Daoy (cell line): ENCODE results near the gene SLC15A3. TPM values are rescaled to one million over a fixed set of nuclear protein-coding genes. Genes with fewer than 3 reads are reported as not detected.

Experiments used
- DNase-seq: peaks from one replicate; pipeline ENCODE4 v3.0.0-alpha.2; 2015; ENCODE audit warnings: low read depth
- total RNA-seq: library from RNA; depleted of rRNA; stranded (reverse); fragments of >200 nt; shearing (Covaris generic); gene quantifications from 2 replicates; pipeline ENCODE4 v1.2.3, GENCODE V29; 2014

Gene SLC15A3
- total RNA-seq, 1 experiment from 2014 or later = 3.0 TPM

GRCh38 chr11:60946601-60947264 is 5.2 kb downstream of the SLC15A3 start:
- no peak for DNase-seq

GRCh38 chr11:60945295-60945667 is 6.7 kb downstream of the SLC15A3 start:
- DNase-seq = no peak

GRCh38 chr11:60944490-60945294 is 7.3 kb downstream of the SLC15A3 start:
- no peak for DNase-seq

- DNase-seq = peak; percentile 42
These were observed 8.9 kb downstream of the SLC15A3 start for GRCh38 chr11:60942970-60943565.

GRCh38 chr11:60942219-60942618 is 9.8 kb downstream of the SLC15A3 start:
- DNase-seq = no peak

- DNase-seq = no peak
These were observed 10.4 kb downstream of the SLC15A3 start for GRCh38 chr11:60941371-60942119.

GRCh38 chr11:60939855-60940254 is 12.1 kb downstream of the SLC15A3 start:
- no peak for DNase-seq

GRCh38 chr11:60939301-60939700 is 12.7 kb downstream of the SLC15A3 start:
- DNase-seq = no peak

- DNase-seq = no peak
These were observed 13.5 kb downstream of the SLC15A3 start for GRCh38 chr11:60938500-60938899.

GRCh38 chr11:60937811-60938210 is 14.2 kb downstream of the SLC15A3 start:
- no peak for DNase-seq

- DNase-seq = no peak
These were observed 14.8 kb downstream of the SLC15A3 start for GRCh38 chr11:60937144-60937527.

GRCh38 chr11:60936467-60937143 is 15.4 kb downstream of the SLC15A3 start:
- no peak for DNase-seq

GRCh38 chr11:60935676-60936442 is 16.1 kb downstream of the SLC15A3 start:
- DNase-seq = no peak

GRCh38 chr11:60934790-60935605 is 17.0 kb downstream of the SLC15A3 start:
- DNase-seq = no peak

- DNase-seq = no peak
These were observed 17.7 kb downstream of the SLC15A3 start for GRCh38 chr11:60934124-60934789.

GRCh38 chr11:60933416-60934123 is 18.4 kb downstream of the SLC15A3 start:
- DNase-seq = no peak

GRCh38 chr11:60932605-60933356 is 19.2 kb downstream of the SLC15A3 start:
- no peak for DNase-seq

GRCh38 chr11:60931917-60932316 is 20.1 kb downstream of the SLC15A3 start:
- no peak for DNase-seq
